ENCODE measurements around the gene XXYLT1.

DNA sequence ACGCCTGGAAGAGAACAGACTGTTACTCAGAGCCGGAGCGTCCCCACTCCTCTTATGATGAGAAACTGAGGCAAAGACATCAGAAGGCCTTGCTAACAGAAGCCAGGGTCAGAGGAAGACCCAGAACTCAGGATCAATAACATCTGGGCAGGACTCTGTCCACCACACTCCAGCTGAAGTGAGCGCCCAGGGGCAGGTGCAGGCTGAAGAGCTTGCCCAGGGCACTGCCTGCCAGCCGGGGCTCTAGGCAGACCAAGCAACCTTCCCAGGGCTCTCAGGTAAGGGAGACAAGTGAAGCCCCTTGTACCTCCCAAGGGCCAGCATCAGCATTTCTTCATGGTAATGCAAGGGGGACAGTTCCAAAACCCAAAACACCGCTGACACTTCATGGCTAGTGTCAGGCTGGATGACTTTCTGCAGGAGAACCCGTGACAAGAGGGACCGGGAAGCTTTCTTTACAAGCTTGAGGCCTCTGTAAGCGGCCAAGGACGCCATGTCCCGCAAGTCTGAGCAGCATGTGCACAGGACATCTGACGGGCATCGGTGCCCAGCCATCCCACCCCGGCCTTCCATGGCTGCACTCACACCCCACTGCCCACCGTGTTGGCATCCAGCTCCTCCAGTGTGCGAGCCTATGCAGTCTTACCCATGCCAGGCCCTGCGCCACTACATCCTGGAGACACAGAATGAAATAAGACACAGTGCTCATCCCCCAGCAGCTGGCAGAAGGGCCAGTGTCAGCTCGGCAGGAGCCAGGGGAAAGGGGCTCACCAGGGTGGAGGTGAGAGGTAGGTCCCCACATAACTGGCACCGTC, 14.1 kb downstream of the XXYLT1 start:
- TF ChIP-seq POLR2A (IDR thresholded peaks at IDR 0.05) (no peak), CTCF (IDR thresholded peaks at IDR 0.05) (no peak)
